Activated naive CD8-positive, alpha-beta T cell treated with anti-CD3 and anti-CD28 coated beads, Interleukin-2, amount 50 U/mL, for 24 hours (primary cell): ENCODE data around the gene FAM32A.

Source experiments
- ATAC-seq: fragments of 150-1000 bp; cut with Tn5 transposase; one replicate; pipeline ENCODE4 v1.10.0; 2021
- DNase-seq: peaks from one replicate; pipeline ENCODE4 v3.0.0; 2021
- H3K27ac Mint-ChIP-seq: one replicate; pipeline ENCODE4 v1.8.0; 2021; ENCODE audit warnings: mild to moderate bottlenecking, mixed read lengths
- H3K27me3 Mint-ChIP-seq: one replicate; pipeline ENCODE4 v1.8.0; 2021; ENCODE audit warnings: mixed read lengths
- H3K36me3 Mint-ChIP-seq: one replicate; pipeline ENCODE4 v1.8.0; 2021; ENCODE audit warnings: low read depth, mixed read lengths
- H3K4me1 Mint-ChIP-seq: one replicate; pipeline ENCODE4 v1.8.0; 2021; ENCODE audit warnings: mixed read lengths
- H3K4me3 Mint-ChIP-seq: one replicate; pipeline ENCODE4 v1.8.0; 2021; ENCODE audit warnings: mild to moderate bottlenecking, moderate library complexity, mixed read lengths
- H3K9me3 Mint-ChIP-seq: one replicate; pipeline ENCODE4 v1.8.0; 2021; ENCODE audit warnings: mixed read lengths

Gene FAM32A

DNA sequence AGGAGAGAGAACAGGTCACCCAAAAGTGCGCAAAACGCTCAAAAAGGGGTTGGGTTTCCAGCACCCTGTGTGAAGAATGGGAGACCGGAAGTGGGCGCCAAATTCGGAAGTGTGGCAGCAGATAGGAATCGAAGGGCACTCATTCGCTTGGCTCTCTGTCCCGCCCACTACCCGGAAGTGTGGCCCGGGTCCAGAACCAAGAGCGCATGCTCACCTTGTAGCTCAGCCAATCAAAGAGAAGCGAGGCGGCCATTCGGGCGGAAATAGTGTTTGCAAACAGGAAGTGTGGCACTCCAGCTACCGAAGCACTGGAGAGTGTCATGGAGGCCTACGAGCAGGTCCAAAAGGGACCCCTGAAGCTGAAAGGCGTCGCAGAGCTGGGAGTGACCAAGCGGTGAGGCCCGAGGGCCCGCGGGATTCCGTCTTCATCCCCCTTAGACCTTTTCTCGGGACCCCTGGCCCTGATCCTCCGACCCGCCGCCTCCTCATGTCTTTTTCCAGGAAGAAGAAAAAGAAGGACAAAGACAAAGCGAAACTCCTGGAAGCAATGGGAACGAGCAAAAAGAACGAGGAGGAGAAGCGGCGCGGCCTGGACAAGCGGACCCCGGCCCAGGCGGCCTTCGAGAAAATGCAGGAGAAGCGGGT is at the start of gene FAM32A:
FAM32A (plus strand) TSS at position 288 of the 645 bp plus-strand sequence; CDS start at position 321, 33 bp downstream.
- Mint-ChIP-seq H3K4me1 (peaks cover 36% of the 10 kb centered on the region), H3K27me3 (peaks cover 2% of the 10 kb centered on the region), H3K4me3 (peak within 1 kb of the TSS; percentile 99), H3K27ac (peak within 1 kb of the TSS; percentile 98), H3K36me3 (peaks cover 21% of the 10 kb centered on the region), H3K9me3 (no peaks in the 10 kb centered on the region)
- DNase-seq (peak; percentile 98), ATAC-seq (peak; percentile 92)

DNA sequence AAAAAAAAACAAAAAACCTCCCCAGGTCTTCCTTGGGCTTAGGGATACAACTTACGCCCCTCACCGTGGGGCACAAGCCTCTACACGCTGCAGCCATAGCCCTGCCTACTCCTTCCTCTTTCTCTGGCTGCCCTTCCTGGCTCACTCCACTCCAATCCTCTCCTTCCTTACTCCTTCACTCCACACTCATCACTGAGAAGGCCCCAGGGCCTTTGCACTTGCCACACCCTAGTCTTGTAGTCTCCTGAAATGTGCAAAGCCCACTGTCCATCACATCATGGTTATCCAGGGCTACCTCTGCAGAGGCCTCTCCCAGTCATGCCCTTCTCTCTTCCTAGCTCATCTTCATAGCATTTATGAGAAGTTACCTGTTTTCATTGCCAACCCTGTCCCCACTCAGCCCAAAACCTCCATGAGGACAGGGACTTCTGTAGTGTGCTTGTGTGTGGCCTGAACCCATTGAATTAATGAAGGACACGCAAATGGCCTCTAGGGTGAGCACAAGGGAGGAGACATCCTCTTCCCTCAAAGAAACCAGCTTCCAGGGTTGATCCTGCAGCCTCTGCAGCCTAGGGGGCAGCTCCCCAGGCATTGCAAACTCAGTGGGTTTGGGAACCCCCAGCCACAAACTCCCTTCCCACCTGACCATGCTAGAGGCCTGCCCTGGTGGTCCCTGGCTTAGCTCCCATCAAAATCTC is 49.6 kb upstream of the FAM32A start:
- peaks cover 10% of the 10 kb centered on the region for H3K9me3 Mint-ChIP-seq
- no peak overlapping the region for H3K4me3 Mint-ChIP-seq
- H3K36me3 Mint-ChIP-seq: peaks cover 44% of the 10 kb centered on the region
- H3K4me1 Mint-ChIP-seq: peaks cover 13% of the 10 kb centered on the region
- no peak overlapping the region for H3K27ac Mint-ChIP-seq
- DNase-seq: no peak
- H3K27me3 Mint-ChIP-seq: no peaks in the 10 kb centered on the region
- ATAC-seq: no peak

GRCh38 chr19:16136185-16136999 is 48.8 kb upstream of the FAM32A start:
- peaks cover 17% of the 10 kb centered on the region for H3K4me1 Mint-ChIP-seq
- H3K27ac Mint-ChIP-seq: no peak overlapping the region
- peaks cover 36% of the 10 kb centered on the region for H3K36me3 Mint-ChIP-seq
- no peak overlapping the region for H3K4me3 Mint-ChIP-seq
- no peaks in the 10 kb centered on the region for H3K27me3 Mint-ChIP-seq
- no peak for ATAC-seq
- DNase-seq: no peak
- peaks cover 6% of the 10 kb centered on the region for H3K9me3 Mint-ChIP-seq

- no peak for DNase-seq
- no peak overlapping the region for H3K4me3 Mint-ChIP-seq
- H3K27me3 Mint-ChIP-seq: peaks cover 2% of the 10 kb centered on the region
- H3K36me3 Mint-ChIP-seq: peaks cover 4% of the 10 kb centered on the region
- no peak for ATAC-seq
- peaks cover 36% of the 10 kb centered on the region for H3K4me1 Mint-ChIP-seq
- peak overlapping the region; percentile 1 for H3K27ac Mint-ChIP-seq
- H3K9me3 Mint-ChIP-seq: no peaks in the 10 kb centered on the region
These were observed 45.5 kb upstream of the FAM32A start for GRCh38 chr19:16139752-16140151.

- peaks cover 47% of the 10 kb centered on the region for H3K4me1 Mint-ChIP-seq
- H3K27me3 Mint-ChIP-seq: peaks cover 2% of the 10 kb centered on the region
- peaks cover under 1% of the 10 kb centered on the region for H3K36me3 Mint-ChIP-seq
- DNase-seq: no peak
- no peak overlapping the region for H3K4me3 Mint-ChIP-seq
- ATAC-seq: no peak
- H3K27ac Mint-ChIP-seq: peak overlapping the region; percentile 7
- no peaks in the 10 kb centered on the region for H3K9me3 Mint-ChIP-seq
These were observed 44.2 kb upstream of the FAM32A start for GRCh38 chr19:16141043-16141442.

DNA sequence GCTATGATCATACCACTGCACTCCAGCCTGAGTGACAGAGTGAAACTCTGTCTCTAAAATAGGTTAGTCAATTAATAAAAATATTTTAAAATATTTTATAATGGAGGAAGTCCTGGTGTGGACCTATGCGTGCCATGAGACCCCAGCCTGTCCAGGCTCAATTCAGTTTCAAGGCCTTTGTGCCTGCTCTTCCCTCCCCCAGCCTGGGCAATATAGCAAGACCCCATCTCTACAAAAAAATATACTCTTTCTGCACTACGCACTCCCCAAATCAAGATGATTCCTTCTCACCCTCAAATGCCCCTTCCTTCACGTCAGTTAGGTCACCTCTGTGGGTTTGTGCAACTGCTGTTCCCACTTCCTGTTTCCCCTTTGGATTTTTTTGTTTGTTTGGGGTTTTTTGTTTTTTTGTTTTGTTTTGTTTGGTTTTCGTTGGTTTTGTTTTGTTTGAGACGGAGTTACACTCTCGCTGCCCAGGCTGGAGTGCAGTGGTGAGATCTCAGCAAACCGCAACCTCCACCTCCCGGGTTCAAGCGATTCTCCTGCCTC is 43.1 kb upstream of the FAM32A start:
- H3K4me3 Mint-ChIP-seq: peak overlapping the region; percentile 21
- H3K27me3 Mint-ChIP-seq: peaks cover 2% of the 10 kb centered on the region
- ATAC-seq: no peak
- no peaks in the 10 kb centered on the region for H3K9me3 Mint-ChIP-seq
- H3K27ac Mint-ChIP-seq: no peak overlapping the region
- H3K36me3 Mint-ChIP-seq: peaks cover 3% of the 10 kb centered on the region
- H3K4me1 Mint-ChIP-seq: peaks cover 53% of the 10 kb centered on the region
- no peak for DNase-seq

DNA sequence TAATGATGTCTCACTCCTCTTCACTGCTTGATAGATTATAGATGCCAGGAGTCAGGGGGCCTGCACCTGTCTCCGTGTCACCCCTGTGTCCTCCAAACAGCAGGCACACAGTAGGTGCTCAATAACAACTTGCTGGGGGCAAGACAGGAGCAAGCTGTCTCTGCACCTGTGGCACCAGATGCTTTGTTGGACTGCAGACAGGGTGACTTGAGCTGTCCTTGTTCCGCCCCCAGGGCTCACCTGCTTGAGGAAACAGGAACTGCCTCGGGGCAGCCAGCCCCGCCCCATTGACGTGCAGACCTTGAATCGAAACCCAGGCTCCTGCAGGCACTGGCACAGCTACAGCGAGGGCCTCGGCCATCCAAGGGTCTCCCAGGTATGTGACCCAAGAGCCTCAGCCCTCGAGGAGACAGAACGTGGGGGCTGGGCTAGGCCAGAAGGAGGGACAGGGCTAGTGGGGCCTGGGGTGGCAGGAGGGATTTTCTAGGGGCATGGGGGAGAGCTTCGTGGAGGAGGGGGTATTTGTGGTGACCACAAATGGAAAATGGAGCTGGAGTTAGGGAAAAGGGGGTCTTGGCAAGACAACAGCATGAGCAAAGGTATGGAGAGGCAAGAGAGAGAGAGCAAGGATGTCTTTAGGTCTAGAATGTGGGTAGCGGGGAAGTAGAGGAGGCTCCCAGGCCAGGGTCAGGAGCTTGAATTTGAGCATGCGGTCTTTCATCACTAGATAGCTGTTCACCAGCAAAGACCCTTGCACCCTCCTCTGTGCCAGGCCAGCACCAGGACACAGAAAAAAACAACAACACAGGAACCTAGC is 41.6 kb upstream of the FAM32A start, which contains the start of gene HSH2D:
HSH2D (plus strand) TSS at position 287 of the 817 bp plus-strand sequence. CDS start 5,066 bp downstream, outside the sequence.
- Mint-ChIP-seq H3K4me1 (peaks cover 52% of the 10 kb centered on the region), H3K27ac (peak within 1 kb of the TSS; percentile 96), H3K9me3 (no peaks in the 10 kb centered on the region), H3K4me3 (peak within 1 kb of the TSS; percentile 94), H3K27me3 (peaks cover 2% of the 10 kb centered on the region), H3K36me3 (peaks cover 3% of the 10 kb centered on the region)
- ATAC-seq: peak; percentile 94
- DNase-seq: peak; percentile 78

GRCh38 chr19:16144216-16144581 is 41.0 kb upstream of the FAM32A start:
- peak overlapping the region; percentile 94 for H3K4me3 Mint-ChIP-seq
- H3K36me3 Mint-ChIP-seq: peaks cover 3% of the 10 kb centered on the region
- H3K9me3 Mint-ChIP-seq: no peaks in the 10 kb centered on the region
- H3K4me1 Mint-ChIP-seq: peaks cover 51% of the 10 kb centered on the region
- DNase-seq (no peak), ATAC-seq (peak; percentile 21)
- peak overlapping the region; percentile 96 for H3K27ac Mint-ChIP-seq
- peaks cover 2% of the 10 kb centered on the region for H3K27me3 Mint-ChIP-seq

DNA sequence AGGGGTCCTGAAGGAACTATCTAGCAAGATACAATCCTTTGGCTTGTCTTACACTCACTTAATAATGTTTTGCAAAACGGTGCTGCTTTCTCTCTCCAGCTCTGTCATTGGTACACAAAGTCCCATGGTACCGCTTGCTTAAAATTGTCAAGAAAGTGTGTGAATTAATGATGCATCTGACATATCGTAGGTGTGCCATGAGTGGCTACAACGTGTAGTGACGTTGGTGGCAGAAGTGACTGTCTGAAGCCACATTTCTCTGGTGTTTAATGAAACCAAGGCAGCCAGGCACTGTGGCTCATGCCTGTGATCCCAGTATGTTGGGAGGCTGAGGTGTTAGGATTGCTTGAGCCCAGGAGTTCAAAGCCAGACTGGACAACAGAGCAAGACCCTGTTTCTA is 39.1 kb upstream of the FAM32A start:
- no peak overlapping the region for H3K27ac Mint-ChIP-seq
- H3K27me3 Mint-ChIP-seq: peaks cover 2% of the 10 kb centered on the region
- H3K36me3 Mint-ChIP-seq: peaks cover 3% of the 10 kb centered on the region
- DNase-seq: no peak
- peak overlapping the region; percentile 39 for H3K4me3 Mint-ChIP-seq
- H3K4me1 Mint-ChIP-seq: peaks cover 43% of the 10 kb centered on the region
- H3K9me3 Mint-ChIP-seq: no peaks in the 10 kb centered on the region
- no peak for ATAC-seq

GRCh38 chr19:16148443-16149229 is 36.6 kb upstream of the FAM32A start:
- Mint-ChIP-seq H3K27me3 (no peaks in the 10 kb centered on the region), H3K9me3 (no peaks in the 10 kb centered on the region), H3K4me1 (peaks cover 30% of the 10 kb centered on the region), H3K36me3 (peaks cover 15% of the 10 kb centered on the region), H3K4me3 (no peak overlapping the region), H3K27ac (peak overlapping the region; percentile 46)
- ATAC-seq: no peak
- no peak for DNase-seq

DNA sequence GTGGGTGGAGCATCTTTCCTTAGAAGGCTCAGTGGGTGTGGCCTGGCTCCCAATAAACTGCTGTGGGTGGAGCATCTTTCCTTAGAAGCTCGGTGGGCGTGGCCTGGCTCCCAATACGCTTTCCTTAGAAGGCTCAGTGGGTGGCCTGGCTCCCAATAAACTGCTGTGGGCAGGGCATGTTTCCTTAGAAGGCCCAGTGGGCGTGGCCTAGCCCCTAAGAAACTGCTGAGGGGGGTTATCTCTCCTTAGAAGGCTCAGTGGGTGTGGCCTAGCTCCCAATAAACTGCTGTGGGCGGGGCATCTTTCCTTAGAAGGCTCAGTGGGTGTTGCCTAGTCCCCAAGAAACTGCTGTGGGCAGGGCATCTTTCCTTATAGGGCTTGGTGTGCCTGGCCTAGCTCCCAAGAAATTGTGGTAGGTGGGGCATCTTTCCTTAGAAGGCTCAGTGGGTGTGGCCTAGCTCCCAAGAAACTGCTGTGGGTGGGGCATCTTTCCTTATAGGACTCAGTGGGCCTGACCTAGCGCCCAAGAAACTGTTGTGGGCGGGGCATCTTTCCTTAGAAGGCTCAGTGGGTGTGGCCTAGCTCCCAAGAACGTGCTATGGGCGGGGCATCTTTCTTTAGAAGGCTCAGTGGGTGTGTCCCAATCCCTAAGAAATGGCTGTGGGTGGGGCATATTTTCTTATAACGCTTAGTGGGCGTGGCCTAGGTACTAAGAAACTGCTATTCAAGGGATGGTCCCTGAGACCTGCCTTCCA is 31.5 kb upstream of the FAM32A start:
- peaks cover 8% of the 10 kb centered on the region for H3K4me1 Mint-ChIP-seq
- peaks cover 38% of the 10 kb centered on the region for H3K36me3 Mint-ChIP-seq
- no peak for DNase-seq
- no peak overlapping the region for H3K27ac Mint-ChIP-seq
- no peaks in the 10 kb centered on the region for H3K27me3 Mint-ChIP-seq
- H3K4me3 Mint-ChIP-seq: no peak overlapping the region
- no peaks in the 10 kb centered on the region for H3K9me3 Mint-ChIP-seq
- no peak for ATAC-seq

DNA sequence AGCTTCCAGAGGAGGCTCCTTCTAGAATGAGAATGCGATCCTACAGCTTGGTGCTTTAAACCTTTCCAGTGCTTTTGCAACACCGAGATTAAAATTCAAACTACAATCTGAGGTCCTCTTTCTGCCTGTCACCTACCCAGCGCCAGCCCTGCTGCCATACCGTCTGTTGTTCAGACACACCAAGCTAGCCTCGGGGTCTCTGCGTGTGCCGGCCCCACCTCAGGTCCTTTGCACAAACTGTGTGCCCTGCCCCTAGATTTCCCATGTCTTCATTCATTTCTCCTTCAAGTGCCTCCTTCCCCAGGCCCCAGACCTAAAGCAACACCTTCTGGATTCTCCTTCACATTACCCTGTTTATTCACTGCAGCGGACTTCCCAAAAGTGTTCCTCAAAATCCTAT is 30.7 kb upstream of the FAM32A start:
- Mint-ChIP-seq H3K4me3 (no peak overlapping the region), H3K4me1 (peaks cover 7% of the 10 kb centered on the region), H3K27me3 (no peaks in the 10 kb centered on the region), H3K9me3 (no peaks in the 10 kb centered on the region), H3K36me3 (peaks cover 38% of the 10 kb centered on the region), H3K27ac (no peak overlapping the region)
- DNase-seq: no peak
- no peak for ATAC-seq

DNA sequence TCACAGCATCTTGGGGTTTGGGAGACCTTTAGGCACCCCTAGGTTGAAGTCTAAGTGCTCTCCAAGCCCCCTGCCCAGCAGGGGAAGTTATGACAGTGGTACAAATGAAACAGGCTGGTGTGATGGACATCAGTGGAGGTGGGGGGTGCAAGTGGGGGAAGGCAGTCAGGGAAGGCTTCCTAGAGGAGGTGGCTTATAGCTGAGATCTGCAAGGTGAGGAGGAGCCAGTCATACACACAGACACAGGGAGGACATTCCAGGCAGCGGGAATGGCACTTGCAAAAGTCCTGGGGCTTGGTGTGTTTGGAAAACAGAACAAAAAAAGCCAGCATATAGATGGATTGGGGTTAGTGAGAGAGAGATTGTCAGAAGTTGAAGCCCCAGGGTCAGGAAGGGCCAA is 30.1 kb upstream of the FAM32A start:
- DNase-seq (no peak), ATAC-seq (no peak)
- peaks cover 9% of the 10 kb centered on the region for H3K4me1 Mint-ChIP-seq
- H3K4me3 Mint-ChIP-seq: no peak overlapping the region
- H3K27me3 Mint-ChIP-seq: no peaks in the 10 kb centered on the region
- peak overlapping the region; percentile 62 for H3K27ac Mint-ChIP-seq
- H3K9me3 Mint-ChIP-seq: no peaks in the 10 kb centered on the region
- peaks cover 38% of the 10 kb centered on the region for H3K36me3 Mint-ChIP-seq
